A549 (cell line): ENCODE data around the gene DCBLD2.

Experiments used
- CTCF ChIP-seq: fragments of >200 bp; sonication (Bioruptor Twin); formaldehyde crosslinking; IDR thresholded peaks from 3 replicates; pipeline ENCODE4 v1.5.1; 2016
- EP300 ChIP-seq, 2 experiments: fragments of >200 bp; sonication (Bioruptor Twin); formaldehyde crosslinking; IDR thresholded peaks; 2 replicates in 1 of 2; 3 replicates in 1 of 2; pipeline ENCODE4 v1.6.1; 2016 to 2017
- HEYL ChIP-seq: fragments of 250-450 bp; sonication (Bioruptor Pico); IDR thresholded peaks from 2 replicates; pipeline ENCODE4 v1.8.0; 2021; ENCODE audit warnings: mild to moderate bottlenecking, moderate library complexity
- RAD21 ChIP-seq, 2 experiments: fragments of >200 bp in 1 of 2; sonication (Bioruptor Twin) in 1 of 2; formaldehyde crosslinking in 1 of 2; IDR thresholded peaks in 1 of 2; conservative IDR thresholded peaks in 1 of 2; 2 replicates in 1 of 2; 3 replicates in 1 of 2; pipeline ENCODE4 v1.6.1; 2012 to 2018; ENCODE audit warnings: inconsistent platforms in 1 of 2
- RFX5 ChIP-seq: fragments of 450-650 bp; IDR thresholded peaks from 2 replicates; pipeline ENCODE4 v1.7.1; 2014; ENCODE audit warnings: antibody characterized with exemption, mild to moderate bottlenecking, moderate library complexity
- SMC3 ChIP-seq: fragments of >200 bp; sonication (Bioruptor Twin); formaldehyde crosslinking; IDR thresholded peaks from 3 replicates; pipeline ENCODE4 v1.6.1; 2018; ENCODE audit warnings: inconsistent platforms
- ZC3H11A ChIP-seq: fragments of 450-650 bp; IDR thresholded peaks from 2 replicates; pipeline ENCODE4 v1.6.1; 2014; ENCODE audit warnings: antibody characterized with exemption, mild to moderate bottlenecking

GRCh38 chr3:98788651-98789050 is 112.8 kb downstream of the DCBLD2 start:
- no peak for TF ChIP-seq HEYL (CRISPR knock-in tag)
- no peak for TF ChIP-seq RAD21 (conservative IDR thresholded peaks at IDR 0.05 in 1 of 2, IDR thresholded peaks at IDR 0.05 in 1 of 2)
- no peak for TF ChIP-seq EP300 (IDR thresholded peaks at IDR 0.05)
- TF ChIP-seq RFX5 = no peak
- no peak for TF ChIP-seq ZC3H11A
- no peak for TF ChIP-seq CTCF
- no peak for TF ChIP-seq SMC3
